ENCODE data around the gene PLXNA4.

- TF ChIP-seq EZH2 (IDR thresholded peaks at IDR 0.05; ENCODE audit: borderline replicate concordance, low read depth, low read length) (no peak), NFE2L1 (tag; IDR thresholded peaks at IDR 0.05; ENCODE audit: borderline replicate concordance, low read depth) (no peak), RFX7 (CRISPR knock-in tag; IDR thresholded peaks at IDR 0.05) (no peak), FOXA3 (CRISPR knock-in tag; conservative IDR thresholded peaks at IDR 0.05 in 1 of 2, IDR thresholded peaks at IDR 0.05 in 1 of 2) (no peak), SIRT6 (IDR thresholded peaks at IDR 0.05; ENCODE audit: low read depth, low read length) (no peak), NCOR1 (IDR thresholded peaks at IDR 0.05) (no peak), ZFX (CRISPR knock-in tag; IDR thresholded peaks at IDR 0.05) (no peak), CTCF (IDR thresholded peaks at IDR 0.05 in 2 of 3, conservative IDR thresholded peaks at IDR 0.05 in 1 of 3; ENCODE audit: insufficient read depth in 2 of 3, low read depth in 1 of 3, low read length in 3 of 3) (no peak), CHCHD3 (CRISPR knock-in tag; IDR thresholded peaks at IDR 0.05) (no peak), ZNF584 (CRISPR knock-in tag; IDR thresholded peaks at IDR 0.05; ENCODE audit: low read depth) (no peak)
Measured at GRCh38 chr7:132319481-132319880, 256.8 kb downstream of the PLXNA4 start.
